ACHN (cell line): ENCODE data around the gene C1QTNF2.

Experiments
- DNase-seq: peaks from one replicate; pipeline ENCODE4 v3.0.0-alpha.2; 2015
- in situ Hi-C: cut with HindIII; loops from 2 replicates; pipeline ENCODE4 v1.10.0; 2017; ENCODE audit warnings: low sequenced_read_pairs, low pct_ligation_motif_present, low pct_unique_long_range_greater_than_20kb

Gene C1QTNF2

GRCh38 chr5:160377651-160378050 lies 7.2 kb upstream of the C1QTNF2 start:
- in situ Hi-C loops: no loop called here
- no peak for DNase-seq

- DNase-seq: no peak
- in situ Hi-C loops: no loop called here
These were observed 6.0 kb upstream of the C1QTNF2 start for GRCh38 chr5:160376416-160376815.

- DNase-seq: no peak
These were observed 5.3 kb upstream of the C1QTNF2 start for GRCh38 chr5:160375701-160376100.

GRCh38 chr5:160375166-160375565 lies 4.7 kb upstream of the C1QTNF2 start:
- DNase-seq: no peak
- in situ Hi-C loops: no loop called here

More at GRCh38 chr5:160375701-160376100, 5.3 kb upstream of the C1QTNF2 start:
- in situ Hi-C loops: no loop called here

GRCh38 chr5:160371294-160371693 lies 868 bp upstream of the C1QTNF2 start:
- DNase-seq: no peak
- in situ Hi-C loops: no loop called here

- no peak for DNase-seq
- in situ Hi-C loops: no loop called here
These were observed 248 bp upstream of the C1QTNF2 start for GRCh38 chr5:160370713-160371034.

GRCh38 chr5:160367885-160368284 lies 2.5 kb downstream of the C1QTNF2 start:
- DNase-seq: no peak
- in situ Hi-C loops: no loop called here

- no peak for DNase-seq
- in situ Hi-C loops: no loop called here
These were observed 3.2 kb downstream of the C1QTNF2 start for GRCh38 chr5:160367261-160367660.

GRCh38 chr5:160366230-160366629 lies 4.2 kb downstream of the C1QTNF2 start:
- in situ Hi-C loops: no loop called here
- no peak for DNase-seq

GRCh38 chr5:160363660-160364395 lies 6.6 kb downstream of the C1QTNF2 start:
- DNase-seq: no peak
- in situ Hi-C loops: no loop called here

- DNase-seq: no peak
- in situ Hi-C loops: no loop called here
These were observed 7.2 kb downstream of the C1QTNF2 start for GRCh38 chr5:160363211-160363610.

- in situ Hi-C loops: no loop called here
- DNase-seq: no peak
These were observed 8.7 kb downstream of the C1QTNF2 start for GRCh38 chr5:160361624-160362228.

- in situ Hi-C loops: no loop called here
- DNase-seq: no peak
These were observed 10.1 kb downstream of the C1QTNF2 start for GRCh38 chr5:160360310-160360709.

- DNase-seq: no peak
- in situ Hi-C loops: no loop called here
These were observed 10.6 kb downstream of the C1QTNF2 start for GRCh38 chr5:160359816-160360215.

GRCh38 chr5:160359242-160359641 lies 11.2 kb downstream of the C1QTNF2 start:
- DNase-seq: no peak
- in situ Hi-C loops: no loop called here

GRCh38 chr5:160357861-160358411 lies 12.5 kb downstream of the C1QTNF2 start:
- in situ Hi-C loops: no loop called here
- DNase-seq: no peak

- no peak for DNase-seq
- in situ Hi-C loops: no loop called here
These were observed 13.0 kb downstream of the C1QTNF2 start for GRCh38 chr5:160357394-160357793.

- in situ Hi-C loops: no loop called here
- DNase-seq: no peak
These were observed 13.7 kb downstream of the C1QTNF2 start for GRCh38 chr5:160356550-160357347.

- in situ Hi-C loops: no loop called here
- DNase-seq: no peak
These were observed 15.8 kb downstream of the C1QTNF2 start for GRCh38 chr5:160354666-160355065.
